ENCODE measurements around the gene SPINT2.

- TF ChIP-seq ESRRG (CRISPR knock-in tag; IDR thresholded peaks at IDR 0.05), result no peak
- no peak for TF ChIP-seq RARB (CRISPR knock-in tag; IDR thresholded peaks at IDR 0.05)
- TF ChIP-seq OSR1 (CRISPR knock-in tag; IDR thresholded peaks at IDR 0.05), result no peak
- no peak for TF ChIP-seq GLIS3 (CRISPR knock-in tag; IDR thresholded peaks at IDR 0.05)
- TF ChIP-seq CREB5 (CRISPR knock-in tag; IDR thresholded peaks at IDR 0.05; ENCODE audit: low read depth), result no peak
- TF ChIP-seq ZNF70 (CRISPR knock-in tag; IDR thresholded peaks at IDR 0.05), result no peak
- TF ChIP-seq PATZ1 (CRISPR knock-in tag; IDR thresholded peaks at IDR 0.05; ENCODE audit: borderline replicate concordance), result no peak
- TF ChIP-seq ZFP3 (CRISPR knock-in tag; IDR thresholded peaks at IDR 0.05), result no peak
- no peak for TF ChIP-seq ZC3H10 (CRISPR knock-in tag; IDR thresholded peaks at IDR 0.05)
- no peak for TF ChIP-seq ISL1 (CRISPR knock-in tag; IDR thresholded peaks at IDR 0.05)
- no peak for TF ChIP-seq POU6F1 (CRISPR knock-in tag; IDR thresholded peaks at IDR 0.05; ENCODE audit: borderline replicate concordance, low read depth)
- TF ChIP-seq TSHZ2 (CRISPR knock-in tag; IDR thresholded peaks at IDR 0.05), result no peak
- no peak for TF ChIP-seq CSDC2 (CRISPR knock-in tag; IDR thresholded peaks at IDR 0.05)
These were observed 2.7 kb downstream of the SPINT2 start for GRCh38 chr19:38266981-38267597.

Measured in SK-N-SH treated with all-trans-retinoic acid at 6 μM for 48 hours (cell line).